K562 (cell line): ENCODE measurements around the gene TIAL1. TPM values are rescaled to one million over a fixed set of nuclear protein-coding genes. Genes with fewer than 3 reads are reported as not detected.
"Not testable (repeated sequence)": the region's sequence is repeated elsewhere in the genome, so short reads cannot be mapped to it uniquely, and the experiment has no call there.

Experiments used
- ATAC-seq: fragments of 200-7000 bp; cut with Tn5 transposase; 3 replicates; pipeline ENCODE4 v1.9.1; 2020; ENCODE audit warnings: moderate library complexity
- BruUV-seq: library from RNA; stranded (reverse); fragments of 400-500 nt; replicated peaks from 2 replicates; lab custom pipeline; 2021; lab: Mats Ljungman, UMichigan
- CTCF ChIA-PET: fragments of 300-600 bp; formaldehyde crosslinking; extraction: SDS; loops from one replicate; lab custom pipeline; 2021; ENCODE audit warnings: low intra/inter-chr PET ratio; lab: Yijun Ruan, JAX
- POLR2A ChIA-PET: fragments of 300-600, 350-650 bp; sonication (Branson Sonifier 250); formaldehyde crosslinking; extraction: SDS; loops from one replicate; lab custom pipeline; 2021; ENCODE audit warnings: antibody characterized with exemption, inconsistent platforms; lab: Yijun Ruan, JAX
- DNase-seq, 4 experiments: peaks; one replicate each; pipeline versions ENCODE4 v3.0.0 to v3.0.0-alpha.2; 2011 to 2018; ENCODE audit warnings: low spot score in 3 of 4, mixed read lengths in 3 of 4; ENCODE audit errors: extremely low read depth in 1 of 4
- FAIRE-seq: peaks from 2 replicates; lab custom pipeline; 2011; peaks lifted over from hg19 to GRCh38; lab: Jason Lieb, UNC
- H2AFZ ChIP-seq: 2 replicates; pipeline ENCODE4 v1.6.0; 2011; ENCODE audit warnings: low read depth, low read length, control low read depth, inconsistent platforms
- H3K27ac ChIP-seq: fragments of 200-600 bp; 3 replicates; pipeline ENCODE4 v1.8.0; 2011; ENCODE audit warnings: low read depth, mild to moderate bottlenecking, control low read depth, inconsistent platforms, low read length, moderate library complexity, mixed read lengths; ENCODE audit errors: extremely low read depth
- H3K27me3 ChIP-seq, 2 experiments: fragments of 300-600 bp in 1 of 2; 2 replicates in 1 of 2; 3 replicates in 1 of 2; pipeline versions ENCODE4 v1.6.0 to v1.8.0; 2011; ENCODE audit warnings: inconsistent platforms in 2 of 2, low read length in 2 of 2, mild to moderate bottlenecking in 1 of 2, mixed read lengths in 1 of 2, moderate library complexity in 1 of 2; ENCODE audit not compliant: control insufficient read depth in 2 of 2, insufficient read depth in 2 of 2
- H3K36me3 ChIP-seq: fragments of 300-600 bp; 3 replicates; pipeline ENCODE4 v1.8.0; 2011; ENCODE audit warnings: mild to moderate bottlenecking, low read length, inconsistent platforms; ENCODE audit not compliant: control insufficient read depth, insufficient read depth
- H3K4me1 ChIP-seq, 2 experiments: fragments of 200-600 bp in 1 of 2; replicated peaks in 1 of 2; 2 replicates in 1 of 2; 3 replicates in 1 of 2; pipeline versions ENCODE4 v1.5.1 to v1.8.0; 2011; ENCODE audit warnings: inconsistent platforms in 2 of 2, low read length in 2 of 2, mild to moderate bottlenecking in 1 of 2, mixed read lengths in 1 of 2, moderate library complexity in 1 of 2; ENCODE audit not compliant: control insufficient read depth in 2 of 2, insufficient read depth in 2 of 2
- H3K4me2 ChIP-seq: 2 replicates; pipeline ENCODE4 v1.6.1; 2011; ENCODE audit warnings: low read length, control low read depth, inconsistent platforms, mixed read lengths; ENCODE audit not compliant: insufficient read depth
- H3K4me3 ChIP-seq: fragments of 200-600 bp; sonication (generic), shearing (Covaris generic); 2 replicates; pipeline ENCODE4 v1.5.1; 2016; ENCODE audit warnings: control low read depth, inconsistent platforms
- H3K79me2 ChIP-seq: fragments of 200-600 bp; 3 replicates; pipeline ENCODE4 v1.8.0; 2011; ENCODE audit warnings: low read length, inconsistent platforms; ENCODE audit not compliant: control insufficient read depth, insufficient read depth
- H3K9ac ChIP-seq, 2 experiments: 2 replicates each; pipeline versions ENCODE4 v1.6.0 to v1.6.1; 2011; ENCODE audit warnings: low read depth in 2 of 2, low read length in 2 of 2, control low read depth in 1 of 2, inconsistent platforms in 1 of 2, mild to moderate bottlenecking in 1 of 2, mixed read lengths in 1 of 2; ENCODE audit not compliant: insufficient read depth in 1 of 2
- H3K9me1 ChIP-seq: one replicate; pipeline ENCODE4 v1.6.0; 2011; ENCODE audit warnings: inconsistent platforms, mild to moderate bottlenecking, low read length, moderate library complexity; ENCODE audit not compliant: control insufficient read depth, insufficient read depth
- H3K9me3 ChIP-seq: replicated peaks from 2 replicates; pipeline ENCODE4 v1.5.1; 2011; ENCODE audit warnings: low read depth, low read length, inconsistent platforms; ENCODE audit not compliant: control insufficient read depth, insufficient read depth
- H4K20me1 ChIP-seq: replicated peaks from 2 replicates; pipeline ENCODE4 v1.6.1; 2011; ENCODE audit warnings: low read length, inconsistent platforms, mixed read lengths; ENCODE audit not compliant: control insufficient read depth, insufficient read depth
- ATF4 ChIP-seq: fragments of 450-650 bp; formaldehyde crosslinking; IDR thresholded peaks from 2 replicates; pipeline ENCODE4 v1.4.0; 2022; ENCODE audit warnings: mild to moderate bottlenecking, moderate library complexity
- DACH1 ChIP-seq: fragments of 450-650 bp; IDR thresholded peaks from 2 replicates; pipeline ENCODE4 v1.6.1; 2018; ENCODE audit not compliant: partially characterized antibody
- E2F4 ChIP-seq: sonication (generic); formaldehyde crosslinking; IDR thresholded peaks from 2 replicates; pipeline ENCODE4 v1.8.0; 2022; ENCODE audit warnings: mild to moderate bottlenecking, low read depth, missing genetic modification reagents
- FOXP1 ChIP-seq: sonication (generic); formaldehyde crosslinking; IDR thresholded peaks from 2 replicates; pipeline ENCODE4 v1.8.0; 2022; ENCODE audit warnings: mild to moderate bottlenecking, missing genetic modification reagents
- KLF13 ChIP-seq: fragments of 450-650 bp; IDR thresholded peaks from 2 replicates; pipeline ENCODE4 v1.6.1; 2016; ENCODE audit warnings: missing genetic modification characterization, low read depth, mild to moderate bottlenecking, missing compliant biosample characterization, moderate library complexity, borderline replicate concordance
- MCM2 ChIP-seq: fragments of 450-650 bp; IDR thresholded peaks from 2 replicates; pipeline ENCODE4 v1.6.1; 2017; ENCODE audit warnings: low read depth, mild to moderate bottlenecking
- TFE3 ChIP-seq: fragments of 450-650 bp; formaldehyde crosslinking; IDR thresholded peaks from 2 replicates; pipeline ENCODE4 v1.4.0; 2020; ENCODE audit warnings: mild to moderate bottlenecking, mixed read lengths
- ZC3H4 ChIP-seq: sonication (generic); formaldehyde crosslinking; IDR thresholded peaks from 2 replicates; pipeline ENCODE4 v1.9.0; 2021; ENCODE audit warnings: missing genetic modification reagents, borderline replicate concordance
- ZNF75A ChIP-seq: fragments of 450-650 bp; formaldehyde crosslinking; IDR thresholded peaks from 2 replicates; pipeline ENCODE4 v1.4.0; 2020; ENCODE audit warnings: mild to moderate bottlenecking
- WGBS: fragments of 100-300 bp; shearing (Covaris generic); methylation state at CpG from one replicate; pipeline ENCODE4 v1.1.6; 2016; ENCODE audit warnings: low coverage, mixed read lengths; ENCODE audit not compliant: insufficient coverage; ENCODE audit errors: missing lambda C conversion rate; 5-methylcytosine and 5-hydroxymethylcytosine counted together
- in situ Hi-C: fragments of 300-500 bp; cut with MboI; formaldehyde crosslinking; loops from 4 replicates; pipeline ENCODE4 v1.15.0; 2018; ENCODE audit warnings: inconsistent platforms, mixed read lengths
- intact Hi-C: fragments of 100-400 bp; cut with micrococcal nuclease; formaldehyde crosslinking; loops from 2 replicates; pipeline ENCODE4 v1.14.2; 2022
- polyA plus RNA-seq, 8 experiments: library from polyadenylated mRNA; depleted of rRNA in 4 of 8; stranded (reverse) in 5 of 8; unstranded in 3 of 8; fragments of >200 nt; fragmentation: Nextera tagmentation in 2 of 8; fragmentation: Illumina TruSeq in 1 of 8; extraction: Ambion mirVana in 2 of 8; extraction: Trizol in 1 of 8; gene quantifications; 2 replicates each; pipeline versions ENCODE4 v1.2.1 to v1.2.3, GENCODE V29; 2011 to 2014; ENCODE audit warnings: inconsistent platforms in 1 of 8, missing spikeins in 1 of 8
- total RNA-seq, 7 experiments: library from RNA; depleted of rRNA in 6 of 7; stranded (reverse); fragments of >200 nt in 6 of 7; fragmentation: Illumina TruSeq in 2 of 7; extraction: Trizol in 2 of 7; gene quantifications; 2 replicates each; pipeline versions ENCODE4 v1.2.1 to v1.2.3, GENCODE V29; 2011 to 2021; ENCODE audit warnings: low replicate concordance in 1 of 7

TIAL1 gene
- total and polyA plus RNA-seq, 9 of the 15 experiments (the other 6 are each of a cell fraction or from before 2014, with no cell fraction given): 22.5 to 126 (median 58.2) TPM

- TF ChIP-seq E2F4 (CRISPR knock-in tag) (no peak), DACH1 (no peak), FOXP1 (no peak), KLF13 (tag) (no peak), ZC3H4 (no peak), MCM2 (no peak), ZNF75A (no peak), TFE3 (CRISPR knock-in tag) (no peak)
Observed at GRCh38 chr10:119567978-119568377, 28.8 kb downstream of the TIAL1 start (continued).

- Histone ChIP-seq H4K20me1 (no peaks in the 10 kb centered on the region), H3K4me2 (no peak overlapping the region), H3K27me3 (no peaks in the 10 kb centered on the region), H3K9me1 (no peaks in the 10 kb centered on the region), H2AFZ (no peak overlapping the region), H3K9ac (no peak overlapping the region), H3K36me3 (no peaks in the 10 kb centered on the region), H3K27ac (no peak overlapping the region), H3K9me3 (no peaks in the 10 kb centered on the region), H3K4me3 (no peak overlapping the region), H3K79me2 (no peaks in the 10 kb centered on the region), H3K4me1 (no peaks in the 10 kb centered on the region; a peak in 1 of 5 replicates)
- no peak for FAIRE-seq
- DNase-seq: no peak
- ChIA-PET POLR2A (interaction anchor here (1.0 kb wide), 1 partner anchor 23 kb away, joined by 3 read pairs; no protein-coding TSS in a partner anchor), CTCF (no interaction called here)
- no TSS peak for BruUV-seq
- intact Hi-C loops: no loop called here
- no peak for TF ChIP-seq ATF4
- 39% methylated on average over 4 of the region's 4 CpGs for WGBS
- in situ Hi-C loops: no loop called here
- ATAC-seq: no peak
Observed at GRCh38 chr10:119562097-119562496, 34.7 kb downstream of the TIAL1 start.

GRCh38 chr10:119559511-119559910 is 37.3 kb downstream of the TIAL1 start:
- H4K20me1 ChIP-seq, BruUV-seq: not testable (repeated sequence)

More at GRCh38 chr10:119559511-119559910, 37.3 kb downstream of the TIAL1 start:
- CTCF ChIA-PET, H3K4me1 ChIP-seq, H3K9me3 ChIP-seq, intact Hi-C loops, DNase-seq, H2AFZ ChIP-seq, H3K27ac ChIP-seq, H3K79me2 ChIP-seq, H3K9ac ChIP-seq, POLR2A ChIA-PET, in situ Hi-C loops, ATAC-seq, FAIRE-seq, H3K27me3 ChIP-seq, H3K9me1 ChIP-seq, H3K36me3 ChIP-seq, H3K4me3 ChIP-seq, H3K4me2 ChIP-seq: not testable (repeated sequence)
- WGBS: 90% methylated on average over 2 of the region's 33 CpGs
